CD4-positive, alpha-beta T cell treated with Interleukin-2 at 100 ng/mL for 4 hours (primary cell): ENCODE results near the gene TERT.
"Not testable (repeated sequence)": the region's sequence is repeated elsewhere in the genome, so short reads cannot be mapped to it uniquely, and the experiment has no call there.

Source experiments
- DNase-seq: peaks from one replicate; pipeline ENCODE4 v3.0.0-alpha.2; 2020; ENCODE audit warnings: low spot score

The TERT gene

DNA sequence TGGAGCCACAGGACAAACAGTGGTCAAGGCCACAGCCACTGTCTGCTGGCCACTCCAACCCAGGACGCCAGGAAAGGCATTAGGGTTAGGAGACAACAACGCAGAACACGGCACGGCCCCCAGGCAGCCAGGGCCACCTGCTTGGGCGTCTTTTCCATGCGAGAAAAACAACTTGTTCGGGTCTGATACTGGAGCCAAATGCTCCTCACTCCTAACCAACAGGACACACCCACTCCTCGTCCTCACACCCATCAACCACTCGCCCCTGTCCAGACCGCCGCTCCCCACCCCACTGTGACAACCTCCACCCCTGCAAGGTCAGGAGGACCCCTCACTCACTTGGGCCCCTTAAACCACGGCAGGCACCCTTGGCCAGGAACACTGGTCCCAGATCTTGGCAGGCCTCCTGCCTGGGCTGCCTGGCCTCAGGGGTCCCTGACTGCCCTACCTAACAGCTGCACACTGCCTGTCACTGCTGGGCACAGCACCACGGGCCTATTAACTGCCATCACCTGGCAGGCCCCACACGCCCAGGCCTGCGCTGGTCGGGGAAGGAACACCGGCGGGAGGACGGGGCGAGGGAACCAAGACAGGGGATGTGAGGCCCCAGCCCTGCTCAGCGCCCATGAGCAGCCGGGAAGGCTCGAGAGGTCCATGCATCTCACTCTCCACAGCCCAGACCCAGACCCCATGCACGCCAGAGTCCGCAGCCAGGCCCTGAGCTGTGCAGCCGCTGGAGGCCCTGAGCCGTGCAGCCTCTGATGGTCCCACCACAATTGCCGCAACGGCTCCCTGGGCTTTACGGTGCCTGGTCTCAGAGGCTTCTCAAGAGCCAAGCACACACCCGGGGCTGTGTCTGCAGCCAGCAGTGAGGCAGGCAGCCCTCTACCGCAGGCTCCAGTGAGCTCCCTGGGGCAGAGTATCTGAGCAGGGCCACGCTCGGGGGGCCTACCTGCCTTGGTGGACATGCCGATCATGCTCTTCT is 36.3 kb upstream of the TERT start:
- no peak for DNase-seq

DNA sequence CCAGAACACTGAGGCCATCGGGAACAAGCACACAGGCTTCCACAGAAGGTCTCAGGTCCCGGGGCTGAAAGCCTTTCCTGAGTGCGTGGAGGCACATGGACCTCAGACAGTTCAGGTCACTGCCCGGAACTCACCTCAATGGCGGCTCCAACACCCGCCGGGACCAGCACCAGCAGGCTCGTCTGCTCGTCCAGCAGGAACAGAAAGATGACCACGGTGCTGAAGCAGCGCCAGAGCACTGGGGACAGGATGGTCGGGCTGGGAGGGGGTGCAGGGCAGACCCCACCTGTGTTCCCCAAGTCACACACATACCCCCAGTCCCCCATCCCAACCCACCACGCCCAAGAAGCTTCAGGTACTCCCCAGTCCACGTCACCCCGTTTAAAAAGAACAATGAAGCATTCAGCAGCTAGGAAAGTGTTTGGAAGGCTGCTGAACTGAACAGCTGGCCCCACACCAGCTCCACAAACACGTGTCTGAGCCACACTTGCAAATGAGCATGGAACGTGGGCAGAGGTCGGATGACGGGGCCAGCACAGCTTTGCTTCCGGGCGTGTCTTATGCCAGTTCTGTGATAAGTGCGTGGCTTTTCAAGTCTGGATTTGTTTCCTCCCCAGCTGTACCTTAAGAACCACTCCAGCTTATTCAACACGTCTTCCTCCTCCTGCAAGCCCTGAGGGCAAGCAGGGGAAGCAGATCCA is 35.4 kb upstream of the TERT start:
- DNase-seq: no peak

DNA sequence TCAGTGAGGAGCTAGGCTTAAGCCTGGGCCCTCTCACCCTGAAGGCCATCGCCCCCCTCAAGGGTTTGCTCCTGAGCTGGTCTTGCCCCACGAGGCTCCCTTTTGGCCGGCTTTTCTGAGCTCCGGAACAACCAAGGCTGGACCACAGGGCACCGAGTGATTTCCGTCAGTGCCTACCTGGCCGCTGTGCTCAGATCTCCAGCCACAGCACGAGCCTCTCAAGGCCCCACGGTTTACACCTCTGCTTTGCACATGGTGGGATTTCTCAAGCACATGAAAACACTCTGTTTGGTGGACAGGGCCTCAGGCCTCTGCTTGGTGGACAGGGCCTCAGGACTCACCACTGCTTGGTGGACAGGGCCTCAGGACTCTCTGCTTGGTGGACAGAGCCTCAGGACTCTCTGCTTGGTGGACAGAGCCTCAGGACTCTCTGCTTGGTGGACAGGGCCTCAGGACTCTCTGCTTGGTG is 34.3 kb upstream of the TERT start:
- no peak for DNase-seq

DNA sequence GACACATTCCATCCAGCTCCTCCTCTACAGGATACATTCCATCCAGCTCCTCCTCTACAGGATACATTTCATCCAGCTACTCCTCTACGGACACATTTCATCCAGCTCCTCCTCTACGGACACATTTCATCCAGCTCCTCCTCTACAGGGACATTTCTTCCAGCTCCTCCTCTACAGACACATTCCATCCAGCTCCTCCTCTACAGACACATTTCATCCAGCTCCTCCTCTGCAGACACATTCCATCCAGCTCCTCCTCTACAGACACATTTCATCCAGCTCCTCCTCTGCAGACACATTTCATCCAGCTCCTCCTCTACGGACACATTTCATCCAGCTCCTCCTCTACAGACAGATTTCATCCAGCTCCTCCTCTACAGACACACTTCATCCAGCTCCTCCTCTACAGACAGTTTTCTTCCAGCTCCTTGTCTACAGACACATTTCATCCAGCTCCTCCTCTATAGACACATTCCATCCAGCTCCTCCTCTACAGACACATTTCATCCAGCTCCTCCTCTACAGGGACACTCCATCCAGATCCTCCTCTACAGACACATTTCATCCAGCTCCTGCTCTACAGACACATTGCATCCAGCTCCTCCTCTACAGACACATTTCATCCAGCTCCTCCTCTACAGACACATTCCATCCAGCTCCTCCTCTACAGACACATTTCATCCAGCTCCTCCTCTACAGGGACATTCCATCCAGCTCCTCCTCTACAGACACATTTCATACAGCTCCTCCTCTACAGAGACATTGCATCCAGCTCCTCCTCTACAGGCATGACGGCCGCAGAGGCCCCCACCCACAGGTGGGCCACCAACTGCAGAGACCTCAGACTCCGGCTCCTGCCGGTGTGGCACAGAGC is 33.6 kb upstream of the TERT start:
- DNase-seq: not testable (repeated sequence)

DNA sequence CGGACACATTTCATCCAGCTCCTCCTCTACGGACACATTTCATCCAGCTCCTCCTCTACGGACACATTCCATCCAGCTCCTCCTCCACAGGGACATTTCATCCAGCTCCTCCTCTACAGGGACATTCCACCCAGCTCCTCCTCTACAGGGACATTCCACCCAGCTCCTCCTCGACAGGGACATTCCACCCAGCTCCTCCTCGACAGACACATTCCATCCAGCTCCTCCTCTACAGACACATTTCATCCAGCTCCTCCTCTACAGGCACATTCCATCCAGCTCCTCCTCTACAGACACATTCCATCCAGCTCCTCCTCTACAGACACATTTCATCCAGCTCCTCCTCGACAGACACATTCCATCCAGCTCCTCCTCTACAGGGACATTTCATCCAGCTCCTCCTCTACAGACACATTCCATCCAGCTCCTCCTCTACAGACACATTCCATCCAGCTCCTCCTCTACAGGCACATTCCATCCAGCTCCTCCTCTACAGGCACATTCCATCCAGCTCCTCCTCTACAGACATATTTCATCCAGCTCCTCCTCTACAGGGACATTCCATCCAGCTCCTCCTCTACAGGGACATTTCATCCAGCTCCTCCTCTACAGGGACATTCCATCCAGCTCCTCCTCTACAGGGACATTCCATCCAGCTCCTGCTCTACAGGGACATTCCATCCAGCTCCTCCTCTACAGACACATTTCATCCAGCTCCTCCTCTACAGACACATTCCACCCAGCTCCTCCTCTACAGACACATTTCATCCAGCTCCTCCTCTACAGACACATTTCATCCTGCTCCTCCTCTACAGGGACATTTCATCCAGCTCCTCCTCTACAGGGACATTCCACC is 32.3 kb upstream of the TERT start:
- not testable (repeated sequence) for DNase-seq

DNA sequence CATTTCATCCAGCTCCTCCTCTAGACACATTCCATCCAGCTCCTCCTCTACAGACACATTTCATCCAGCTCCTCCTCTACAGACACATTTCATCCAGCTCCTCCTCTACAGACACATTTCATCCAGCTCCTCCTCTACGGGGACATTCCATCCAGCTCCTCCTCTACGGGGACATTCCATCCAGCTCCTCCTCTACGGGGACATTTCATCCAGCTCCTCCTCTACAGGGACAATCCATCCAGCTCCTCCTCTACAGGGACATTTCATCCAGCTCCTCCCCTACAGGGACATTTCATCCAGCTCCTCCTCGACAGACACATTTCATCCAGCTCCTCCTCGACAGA is 31.6 kb upstream of the TERT start:
- DNase-seq: not testable (repeated sequence)

DNA sequence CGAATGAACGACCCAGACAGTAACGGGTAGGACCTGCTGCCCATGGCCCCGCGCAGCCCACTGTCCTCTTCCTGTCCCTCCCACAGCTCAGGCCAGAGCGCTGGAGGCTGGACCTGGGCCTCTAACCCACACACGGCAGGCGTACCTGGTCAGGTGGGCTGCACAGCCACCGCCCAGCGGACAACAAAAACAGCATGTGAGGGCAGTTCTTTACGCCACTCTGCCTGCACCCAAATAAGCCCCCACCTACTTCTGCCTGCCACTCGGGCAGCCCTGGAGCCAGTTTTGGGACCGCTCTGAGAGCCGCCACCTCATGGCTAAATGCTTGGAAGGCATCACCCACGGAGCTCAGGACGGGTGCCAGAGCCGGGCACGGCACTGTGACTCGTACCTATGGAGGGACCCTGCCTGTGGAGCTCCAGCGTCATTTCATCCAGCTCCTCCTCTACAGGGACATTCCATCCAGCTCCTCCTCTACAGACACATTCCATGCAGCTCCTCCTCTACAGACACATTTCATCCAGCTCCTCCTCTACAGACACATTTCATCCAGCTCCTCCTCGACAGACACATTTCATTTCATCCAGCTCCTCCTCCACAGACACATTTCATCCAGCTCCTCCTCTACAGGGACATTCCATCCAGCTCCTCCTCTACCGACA is 31.1 kb upstream of the TERT start:
- no peak for DNase-seq

DNA sequence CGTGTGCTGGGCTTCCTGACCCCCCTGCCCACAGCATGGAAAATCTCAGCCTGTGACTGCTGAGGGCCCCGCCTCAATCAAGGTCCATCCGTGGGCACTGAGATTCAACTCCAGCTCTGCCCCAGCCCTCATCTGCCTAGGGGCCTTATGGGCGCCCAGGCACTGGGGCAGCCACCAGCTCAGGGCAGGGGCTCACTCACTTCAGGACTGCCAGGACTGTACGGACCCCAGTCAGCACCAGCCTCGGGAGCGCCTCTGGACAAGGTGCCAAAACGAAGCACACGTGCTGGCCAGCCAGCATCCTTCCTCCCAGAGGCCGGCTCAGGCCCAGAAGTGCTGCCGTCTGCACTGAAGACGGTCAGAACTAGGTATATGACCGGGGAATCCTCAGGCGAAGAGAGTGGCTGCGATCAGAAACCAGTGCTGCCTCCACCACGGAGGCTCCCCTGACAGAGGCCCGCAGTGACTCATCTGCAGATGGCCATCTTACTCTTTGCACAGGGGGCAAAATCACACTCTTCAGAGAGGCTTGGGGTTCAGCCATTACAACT is 30.4 kb upstream of the TERT start:
- DNase-seq: no peak

DNA sequence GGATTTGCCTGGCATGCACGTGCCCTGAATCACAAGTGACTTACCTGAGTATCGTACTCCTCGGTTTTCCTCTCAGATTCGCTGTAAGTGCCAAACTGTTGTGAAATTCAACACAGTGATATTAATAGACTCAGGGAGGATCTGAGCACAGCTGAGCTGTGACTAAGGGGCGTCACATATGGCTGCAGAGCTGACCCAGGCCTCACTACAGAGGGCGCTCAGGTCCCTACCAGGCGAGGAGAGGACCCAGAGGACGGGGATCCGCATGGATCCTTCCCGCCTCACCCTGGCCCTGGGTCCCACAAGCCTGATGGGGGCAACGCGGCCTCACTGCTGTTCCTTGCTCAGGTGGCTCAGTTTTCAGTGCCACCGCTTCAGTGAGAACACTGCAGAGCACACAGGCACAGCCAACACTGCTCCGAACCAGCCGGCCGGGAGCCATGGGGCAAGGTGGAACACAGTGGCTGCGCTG is 29.9 kb upstream of the TERT start:
- no peak for DNase-seq

DNA sequence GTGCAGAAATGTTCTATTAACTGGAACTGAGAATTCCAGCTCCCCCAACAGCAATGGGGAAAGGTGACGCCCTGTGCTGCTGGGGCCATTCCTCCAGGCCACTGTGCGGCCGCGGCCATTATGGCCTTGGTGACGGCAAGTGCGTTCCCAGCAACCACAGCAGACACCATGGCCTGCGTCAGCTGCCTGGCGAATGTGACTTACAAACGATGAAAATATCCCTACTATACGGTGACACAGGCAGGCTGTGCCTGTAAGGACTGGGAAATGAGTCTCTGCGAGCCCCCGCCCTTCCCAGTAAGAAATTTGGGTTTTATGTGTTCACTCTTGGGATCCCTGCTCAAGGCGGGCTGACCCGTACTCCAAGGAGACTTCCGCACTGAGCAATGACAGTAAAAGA is 29.4 kb upstream of the TERT start:
- DNase-seq: no peak

DNA sequence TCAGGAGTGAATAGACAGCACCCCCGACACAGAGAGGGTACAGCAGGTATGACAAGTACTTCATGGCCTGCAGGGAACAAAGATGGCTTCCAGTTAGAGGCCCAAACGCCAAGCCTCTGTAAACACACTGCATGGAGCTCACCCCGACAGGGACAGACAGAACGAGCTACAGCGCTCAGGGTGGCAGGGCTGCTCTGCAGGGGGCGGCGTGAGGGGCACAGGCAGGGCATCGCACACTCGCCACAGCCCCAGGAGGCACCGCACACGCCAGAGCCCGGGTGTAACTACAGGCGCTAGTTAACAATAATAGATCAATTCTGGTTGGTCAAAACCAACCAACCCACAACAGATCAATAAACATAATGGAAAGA is 28.9 kb upstream of the TERT start:
- DNase-seq: no peak

DNA sequence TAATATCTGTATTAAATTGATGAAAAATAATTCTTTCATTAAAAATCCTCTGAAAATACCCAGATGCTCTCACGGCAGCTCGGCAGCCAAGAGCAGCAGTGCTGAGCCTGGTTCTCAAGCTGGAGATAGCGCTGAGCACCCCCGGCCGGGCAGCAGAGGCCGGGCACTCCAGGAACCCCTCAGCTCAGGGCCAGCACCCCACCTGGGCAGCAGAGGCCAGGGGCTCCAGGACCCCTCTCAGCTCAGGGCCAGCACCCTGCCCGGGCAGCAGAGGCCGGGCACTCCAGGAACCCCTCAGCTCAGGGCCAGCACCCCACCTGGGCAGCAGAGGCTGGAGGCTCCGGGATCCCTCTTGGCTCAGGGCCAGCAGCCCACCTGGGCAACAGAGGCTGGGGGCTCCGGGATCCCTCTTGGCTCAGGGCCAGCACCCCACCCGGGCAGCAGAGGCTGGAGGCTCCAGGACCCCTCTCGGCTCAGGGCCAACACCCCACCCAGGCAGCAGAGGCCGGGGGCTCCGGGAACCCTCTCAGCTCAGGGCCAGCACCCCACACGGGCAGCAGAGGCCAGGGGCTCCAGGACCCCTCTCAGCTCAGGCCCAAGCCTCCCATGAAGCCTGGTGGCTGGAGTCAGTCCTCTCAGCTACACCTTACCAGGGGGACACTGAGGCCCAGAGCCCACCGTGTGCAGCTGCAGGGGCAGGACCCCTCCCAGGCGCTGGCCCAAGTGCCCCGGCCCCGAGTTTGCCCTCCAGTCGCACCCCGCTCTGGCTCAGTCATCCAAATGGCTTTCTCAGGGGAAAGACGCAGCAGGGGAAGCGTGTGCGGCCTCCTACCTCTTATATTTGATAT is 28.3 kb upstream of the TERT start:
- DNase-seq: no peak

DNA sequence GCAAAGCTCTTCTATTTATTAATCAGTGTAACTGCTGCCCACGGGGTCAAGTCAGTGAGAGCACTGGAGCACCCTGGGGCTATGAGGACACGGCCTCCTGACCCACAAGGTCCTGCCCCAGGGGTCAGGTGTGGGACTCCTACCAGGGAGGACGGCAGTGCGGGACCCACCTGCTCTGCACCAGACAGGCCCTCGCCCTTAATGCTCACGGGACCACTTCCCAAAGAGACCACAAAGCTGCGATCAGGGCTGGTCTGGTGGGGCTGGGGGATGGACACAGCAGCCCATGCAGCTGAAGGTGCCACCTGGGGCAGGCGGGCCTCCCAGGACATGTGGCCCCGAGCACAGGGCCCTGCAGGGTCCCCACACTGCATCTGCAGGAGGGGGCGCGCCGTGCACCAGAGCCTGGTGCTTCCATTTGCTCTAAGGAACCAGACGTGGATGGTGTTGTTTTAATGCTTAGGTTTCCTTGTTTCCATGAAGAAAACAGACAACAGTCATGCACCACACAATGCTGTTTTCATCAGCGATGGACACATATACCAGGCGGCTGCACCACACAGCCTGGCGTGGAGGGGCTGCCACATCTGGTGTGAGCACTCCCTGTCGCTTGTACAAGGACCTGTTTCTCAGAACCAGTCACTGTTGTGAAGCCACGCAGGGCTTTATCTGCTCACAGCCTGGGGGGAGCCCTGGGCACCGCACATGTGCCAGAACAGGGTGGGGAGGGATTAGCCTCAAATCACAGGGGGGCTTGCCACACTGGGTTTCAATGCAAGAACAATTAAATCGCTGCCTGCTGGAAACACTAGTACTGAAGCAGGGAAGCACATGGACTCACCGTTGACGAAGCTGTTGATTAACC is 27.4 kb upstream of the TERT start:
- DNase-seq: no peak

DNA sequence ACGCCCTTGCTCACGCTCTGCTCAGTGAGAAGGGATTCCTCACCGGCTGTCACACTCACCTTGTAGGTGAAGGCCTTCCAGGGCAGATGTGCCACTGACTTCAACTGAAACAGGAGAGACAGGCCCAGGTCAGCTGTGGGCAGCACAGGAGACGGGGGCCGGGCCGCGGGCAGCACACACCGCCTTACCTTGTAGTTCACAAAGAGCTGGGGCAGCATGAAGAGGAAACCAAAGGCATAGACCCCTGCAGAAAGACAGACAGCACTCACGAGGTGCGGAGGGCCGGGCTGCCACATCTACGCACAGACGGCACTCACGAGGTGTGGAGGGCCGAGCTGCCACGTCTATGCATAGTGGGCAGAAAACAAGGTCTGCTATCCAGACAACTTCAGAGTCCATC is 26.7 kb upstream of the TERT start:
- DNase-seq: no peak

DNA sequence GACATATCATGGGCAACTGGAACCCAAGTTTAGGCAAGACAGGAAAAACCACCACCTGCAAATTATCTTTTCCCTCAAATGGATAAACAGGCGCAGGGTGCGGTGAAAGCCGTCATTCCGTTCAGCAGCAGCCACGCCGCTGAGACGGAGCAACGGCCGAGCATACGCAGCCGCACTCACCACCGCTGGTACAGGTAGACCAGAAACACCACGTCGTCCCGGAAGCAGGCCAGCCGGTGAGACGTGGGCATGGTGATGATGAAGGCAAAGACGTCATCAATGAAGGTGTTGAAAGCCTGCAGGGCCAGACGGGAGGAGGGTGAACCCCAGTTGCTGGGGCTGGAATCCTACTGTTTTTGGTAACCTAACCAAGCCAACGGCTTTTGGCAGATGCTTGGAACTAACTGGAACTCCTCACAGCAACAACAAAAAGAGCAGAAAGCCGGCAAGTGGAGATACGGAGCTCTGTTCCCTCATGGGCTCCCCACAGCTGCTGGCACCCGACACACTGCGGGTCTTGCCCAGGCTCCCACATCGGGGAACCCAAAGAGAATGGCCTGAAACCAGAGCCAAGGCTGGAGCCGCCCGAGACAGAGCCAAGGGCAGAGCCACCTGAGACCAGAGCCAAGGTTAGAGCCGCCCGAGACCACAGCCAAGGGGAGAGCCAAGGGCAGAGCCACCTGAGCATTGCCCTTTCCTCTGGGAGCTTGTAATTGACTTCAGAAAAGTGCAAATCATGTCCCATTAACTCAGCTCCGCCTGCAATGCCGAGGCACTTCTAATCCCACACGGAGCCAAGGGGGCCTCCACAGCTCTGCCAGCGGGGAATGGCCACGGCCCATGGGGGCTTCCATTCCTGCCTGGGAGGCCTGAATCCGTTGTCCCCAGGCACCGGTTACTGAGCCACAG is 25.8 kb upstream of the TERT start:
- DNase-seq: no peak

DNA sequence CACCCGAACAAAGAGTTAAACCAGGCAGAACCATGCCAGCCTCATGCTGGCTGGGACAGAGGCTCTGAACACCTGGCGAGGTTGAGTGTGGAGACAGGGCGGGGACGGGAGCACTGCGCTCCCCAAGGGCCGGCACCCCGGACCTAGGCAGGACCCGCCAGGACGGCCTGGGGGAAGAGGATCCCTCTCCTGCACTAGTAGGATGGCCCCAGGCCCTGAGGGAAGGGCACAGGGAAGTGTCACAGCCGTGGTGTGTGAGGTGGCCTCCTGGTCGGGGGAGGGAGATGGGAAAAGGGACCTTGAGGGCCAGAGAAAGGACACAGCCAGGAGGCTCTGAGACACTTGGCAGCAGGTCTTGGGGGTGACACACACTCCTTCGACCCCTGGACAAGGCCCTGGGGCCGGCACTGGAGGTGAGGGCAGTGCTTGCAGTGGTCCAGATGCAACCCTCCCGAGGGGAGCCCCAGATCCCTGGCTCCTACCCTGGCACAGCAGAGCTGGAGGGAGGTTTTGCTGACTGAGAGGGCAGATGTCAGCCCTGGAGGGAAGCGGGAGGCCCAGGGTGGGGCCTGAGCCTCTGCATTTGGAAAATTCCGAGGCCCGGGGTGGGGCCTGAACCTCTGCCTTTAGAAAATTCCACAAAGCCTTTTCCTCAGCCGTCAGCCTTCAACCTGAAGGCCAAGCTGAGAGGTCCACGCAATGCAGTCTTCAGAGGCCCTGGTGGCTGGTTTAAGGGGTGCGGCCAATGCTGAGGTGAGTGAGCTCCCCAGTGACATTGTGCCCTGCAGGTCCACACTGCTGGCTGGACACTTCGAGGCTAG is 24.8 kb upstream of the TERT start:
- no peak for DNase-seq
